AG09309 (cell line): ENCODE measurements around the gene LRRC27.
A peak's percentile ranks its signal among the peaks of the same experiment; 100 is the strongest.
"Not testable (repeated sequence)": the region's sequence is repeated elsewhere in the genome, so short reads cannot be mapped to it uniquely, and the experiment has no call there.

ENCODE experiments used
- DNase-seq: peaks from one replicate; pipeline ENCODE4 v3.0.0-alpha.2; 2010; ENCODE audit warnings: low read depth
- H3K4me3 ChIP-seq: 2 replicates; pipeline ENCODE4 v1.5.1; 2011; ENCODE audit warnings: mild to moderate bottlenecking, low read depth, low read length, moderate library complexity; ENCODE audit not compliant: control insufficient read depth
- CTCF ChIP-seq: IDR thresholded peaks from 2 replicates; pipeline ENCODE4 v1.5.1; 2011; ENCODE audit warnings: mild to moderate bottlenecking, low read depth, low read length, inconsistent platforms; ENCODE audit not compliant: insufficient read depth, control insufficient read depth; ENCODE audit errors: missing control alignments

Gene LRRC27

GRCh38 chr10:132352462-132353308 lies 20.7 kb downstream of the LRRC27 start:
- not testable (repeated sequence) for H3K4me3 ChIP-seq, DNase-seq
- peak; percentile 86 for TF ChIP-seq CTCF

GRCh38 chr10:132353456-132354355 lies 21.7 kb downstream of the LRRC27 start:
- no peak overlapping the region for H3K4me3 ChIP-seq
- TF ChIP-seq CTCF = no peak
- no peak for DNase-seq

GRCh38 chr10:132354356-132355094 lies 22.5 kb downstream of the LRRC27 start:
- no peak for DNase-seq
- TF ChIP-seq CTCF = no peak
- H3K4me3 ChIP-seq = no peak overlapping the region

GRCh38 chr10:132355297-132355696 lies 23.3 kb downstream of the LRRC27 start:
- TF ChIP-seq CTCF = no peak
- no peak overlapping the region for H3K4me3 ChIP-seq
- DNase-seq = no peak

- no peak for TF ChIP-seq CTCF
- H3K4me3 ChIP-seq = no peak overlapping the region
- DNase-seq = no peak
Observed at GRCh38 chr10:132355754-132356153, 23.8 kb downstream of the LRRC27 start.

- no peak for DNase-seq
- H3K4me3 ChIP-seq = no peak overlapping the region
- TF ChIP-seq CTCF = no peak
Observed at GRCh38 chr10:132356621-132357195, 24.7 kb downstream of the LRRC27 start.
